ENCODE data around the gene PEX11A. TPM values are rescaled to one million over a fixed set of nuclear protein-coding genes. Genes with fewer than 3 reads are reported as not detected.

PEX11A gene
- total and polyA plus RNA-seq, 2 of the 8 experiments (the other 6 are each of a cell fraction or from before 2014, with no cell fraction given), result 2.9 to 3.0 TPM

DNA sequence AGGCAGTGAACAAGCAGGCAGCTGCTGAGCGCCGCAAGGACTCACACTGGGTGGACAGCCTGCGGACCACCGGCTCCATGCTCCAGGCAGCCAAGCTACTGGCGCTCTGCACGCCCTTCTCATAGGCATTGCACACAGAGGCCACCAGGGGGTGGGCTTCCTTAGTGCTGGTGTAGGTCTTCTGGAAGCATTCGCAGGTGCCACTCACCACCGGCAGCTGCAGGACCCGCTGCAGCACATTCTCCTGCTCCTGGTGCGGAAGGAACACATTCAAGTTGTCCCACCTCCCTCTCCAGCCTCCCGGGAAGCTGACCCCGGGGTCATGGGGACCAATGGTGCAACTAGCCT, 17.4 kb downstream of the PEX11A start:
- no peaks in the 10 kb centered on the region for H4K20me1 ChIP-seq (replicated peaks in 1 of 2; ENCODE audit: control insufficient read depth in 1 of 2, insufficient read depth in 2 of 2, low read length in 2 of 2)
- no peak overlapping the region; a peak in 1 of 4 replicates for H3K4me2 ChIP-seq (ENCODE audit: insufficient read depth in 1 of 2, low read depth in 2 of 2, low read length in 2 of 2)
- H3K9me3 ChIP-seq (ENCODE audit: insufficient read depth in 2 of 2, low read depth in 1 of 2, low read length in 1 of 2), result no peaks in the 10 kb centered on the region
- H2BK15ac ChIP-seq (ENCODE audit: low read length), result 0 out of 2 replicates have a peak overlapping the region, but pooled peaks have one; percentile 62
- no peak overlapping the region for H2BK5ac ChIP-seq (ENCODE audit: low read depth, low read length)
- CTCF ChIA-PET (ENCODE audit: partially characterized antibody), result interaction anchor here (0.6 to 6.6 kb wide), 26 partner anchors 8 to 775 kb away, joined by 3 to 43 read pairs (median 4); partner anchors contain the start of genes PEX11A and WDR93
- H3K36me3 ChIP-seq (ENCODE audit: control insufficient read depth in 2 of 4, insufficient read depth in 4 of 4, low read length in 3 of 4), result no peaks in the 10 kb centered on the region
- H2AFZ ChIP-seq (ENCODE audit: low read length), result 0 out of 2 replicates have a peak overlapping the region, but pooled peaks have one; percentile 37
- no peak overlapping the region for H2AK5ac ChIP-seq (ENCODE audit: low read depth, low read length)
- H4K91ac ChIP-seq (replicated peaks; ENCODE audit: insufficient read length, low read length), result no peak overlapping the region
- no peak overlapping the region for H2BK20ac ChIP-seq (ENCODE audit: low read length)
- no peak overlapping the region for H3K27ac ChIP-seq (ENCODE audit: low read depth, low read length)
- no peaks in the 10 kb centered on the region; a peak in 1 of 7 replicates for H3K4me1 ChIP-seq (replicated peaks in 1 of 4; ENCODE audit: control insufficient read depth in 3 of 4, insufficient read depth in 4 of 4, low read length in 3 of 4)
- no peaks in the 10 kb centered on the region for H3K23me2 ChIP-seq (ENCODE audit: low read depth, low read length)
- peaks cover 0 to 3% (median 0%) of the 10 kb centered on the region in 4 experiments; a peak in 2 of 7 replicates for H3K27me3 ChIP-seq (replicated peaks in 1 of 4; ENCODE audit: control insufficient read depth in 3 of 4, extremely low read depth in 1 of 4, insufficient read depth in 3 of 4, low read length in 3 of 4)
- H3K79me1 ChIP-seq (ENCODE audit: low read depth, low read length), result no peaks in the 10 kb centered on the region
- no peak overlapping the region for H4K8ac ChIP-seq (ENCODE audit: extremely low read depth, insufficient read depth, low read length)
- POLR2A ChIA-PET (ENCODE audit: partially characterized antibody), result no interaction called here
- no peak overlapping the region for H3K56ac ChIP-seq (replicated peaks; ENCODE audit: insufficient read length, low read depth, low read length)
- DNase-seq (ENCODE audit: low read depth in 1 of 2, low spot score in 2 of 2) (peak in 1 of 2 experiments; percentile 85), FAIRE-seq (peak; percentile 93)
- no peak overlapping the region for H3K14ac ChIP-seq (ENCODE audit: insufficient read length)
- 0 out of 2 replicates have a peak overlapping the region, but pooled peaks have one; percentile 5 for H2BK12ac ChIP-seq (ENCODE audit: low read depth, low read length)
- H3K79me2 ChIP-seq (ENCODE audit: control insufficient read depth in 1 of 2, insufficient read depth in 2 of 2, low read length in 2 of 2), result no peaks in the 10 kb centered on the region
- H3K23ac ChIP-seq (ENCODE audit: insufficient read length), result no peak overlapping the region
- no peak overlapping the region for H3K4me3 ChIP-seq (ENCODE audit: extremely low read depth in 1 of 4, insufficient read depth in 2 of 4, low read depth in 3 of 4, low read length in 4 of 4)
- no peak overlapping the region for H4K5ac ChIP-seq (ENCODE audit: insufficient read length, low read depth, low read length)
- H3K4ac ChIP-seq (replicated peaks; ENCODE audit: insufficient read length, low read depth, low read length), result no peak overlapping the region
- H2BK120ac ChIP-seq (replicated peaks; ENCODE audit: low read depth, low read length), result no peak overlapping the region
- 46% methylated on average over 12 of the region's 12 CpGs; no CpG with 5 or more reads in 1 of the 2 experiments for WGBS, 2 experiments (ENCODE audit: extremely low coverage in 1 of 2, insufficient coverage in 1 of 2, insufficient read length in 1 of 2, insufficient replicate concordance in 2 of 2, low coverage in 1 of 2, low lambda C conversion rate in 2 of 2, missing lambda C conversion rate in 1 of 2)
- no peak overlapping the region for H3K18ac ChIP-seq (ENCODE audit: extremely low read depth, low read length)
- H3K9ac ChIP-seq (replicated peaks in 1 of 4; ENCODE audit: extremely low read depth in 1 of 4, low read depth in 3 of 4, low read length in 3 of 4), result no peak overlapping the region
- peak; percentile 58 to 64 for TF ChIP-seq RAD21 (IDR thresholded peaks at IDR 0.05 in 1 of 2, conservative IDR thresholded peaks at IDR 0.05 in 1 of 2; ENCODE audit: low read depth in 2 of 2, low read length in 2 of 2)
- no peak for TF ChIP-seq GTF2F1 (IDR thresholded peaks at IDR 0.05; ENCODE audit: borderline replicate concordance, low read depth, low read length)
- no peak for TF ChIP-seq SP2 (IDR thresholded peaks at IDR 0.05; ENCODE audit: low read length)
- TF ChIP-seq CEBPB (IDR thresholded peaks at IDR 0.05; ENCODE audit: low read depth, low read length), result no peak
- TF ChIP-seq KDM1A (IDR thresholded peaks at IDR 0.05; ENCODE audit: borderline replicate concordance, low read length), result 0 out of 2 replicates have a peak, but pooled peaks have one; percentile 19
- no peak for TF ChIP-seq TEAD4 (IDR thresholded peaks at IDR 0.05; ENCODE audit: low read depth, low read length)
- TF ChIP-seq, protein P1, sequence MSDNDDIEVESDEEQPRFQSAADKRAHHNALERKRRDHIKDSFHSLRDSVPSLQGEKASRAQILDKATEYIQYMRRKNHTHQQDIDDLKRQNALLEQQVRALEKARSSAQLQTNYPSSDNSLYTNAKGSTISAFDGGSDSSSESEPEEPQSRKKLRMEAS (IDR thresholded peaks at IDR 0.05), result peak; percentile 46
- TF ChIP-seq TCF12 (IDR thresholded peaks at IDR 0.05; ENCODE audit: low read depth, low read length), result 0 out of 2 replicates have a peak, but pooled peaks have one; percentile 22
- TF ChIP-seq, protein P2, sequence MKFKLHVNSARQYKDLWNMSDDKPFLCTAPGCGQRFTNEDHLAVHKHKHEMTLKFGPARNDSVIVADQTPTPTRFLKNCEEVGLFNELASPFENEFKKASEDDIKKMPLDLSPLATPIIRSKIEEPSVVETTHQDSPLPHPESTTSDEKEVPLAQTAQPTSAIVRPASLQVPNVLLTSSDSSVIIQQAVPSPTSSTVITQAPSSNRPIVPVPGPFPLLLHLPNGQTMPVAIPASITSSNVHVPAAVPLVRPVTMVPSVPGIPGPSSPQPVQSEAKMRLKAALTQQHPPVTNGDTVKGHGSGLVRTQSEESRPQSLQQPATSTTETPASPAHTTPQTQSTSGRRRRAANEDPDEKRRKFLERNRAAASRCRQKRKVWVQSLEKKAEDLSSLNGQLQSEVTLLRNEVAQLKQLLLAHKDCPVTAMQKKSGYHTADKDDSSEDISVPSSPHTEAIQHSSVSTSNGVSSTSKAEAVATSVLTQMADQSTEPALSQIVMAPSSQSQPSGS (IDR thresholded peaks at IDR 0.05; ENCODE audit: low read length), result no peak
- no peak for TF ChIP-seq SIX5 (IDR thresholded peaks at IDR 0.05; ENCODE audit: low read depth, low read length)
- 0 out of 2 replicates have a peak, but pooled peaks have one; percentile 40 for TF ChIP-seq YY1 (IDR thresholded peaks at IDR 0.05; ENCODE audit: low read depth, low read length)
